HCT116 (cell line): ENCODE data around the gene RBM33. TPM values are rescaled to one million over a fixed set of nuclear protein-coding genes. Genes with fewer than 3 reads are reported as not detected.

Experiments used
- ATAC-seq: fragments of 200-7000 bp; cut with Tn5 transposase; 2 replicates; pipeline ENCODE4 v1.9.1; 2020; ENCODE audit warnings: mild to moderate bottlenecking, moderate library complexity
- BruUV-seq: library from RNA; stranded (reverse); fragments of 400-500 nt; replicated peaks from 2 replicates; lab custom pipeline; 2021; lab: Mats Ljungman, UMichigan
- CTCF ChIA-PET: fragments of 300-600 bp; sonication (Branson Sonifier 250); formaldehyde crosslinking; loops from one replicate; lab custom pipeline; 2021; ENCODE audit warnings: antibody characterized with exemption; lab: Charles Lee
- POLR2A ChIA-PET: fragments of 300-600, 350-600 bp; sonication (Branson Sonifier 250); formaldehyde crosslinking; loops from one replicate; lab custom pipeline; 2021; ENCODE audit warnings: antibody characterized with exemption; lab: Charles Lee
- RAD21 ChIA-PET, 2 experiments: fragments of 300-600 bp; sonication (Branson Sonifier 250); formaldehyde crosslinking; loops; one replicate each; lab custom pipeline; 2023; ENCODE audit warnings: low total read pairs in 2 of 2; ENCODE audit not compliant: uncharacterized antibody in 2 of 2, unreplicated experiment in 2 of 2, low non-redundant PET in 1 of 2; lab: Charles Lee
- DNase-seq: peaks from one replicate; pipeline ENCODE4 v3.0.0-alpha.2; 2010; ENCODE audit warnings: low read depth, low spot score
- H2AFZ ChIP-seq: fragments of 200-600 bp; shearing (Covaris generic), sonication (generic); 2 replicates; pipeline ENCODE4 v1.6.1; 2017; ENCODE audit warnings: low read depth, mixed run types, mixed read lengths, antibody characterized with exemption, low read length; ENCODE audit not compliant: poor library complexity, severe bottlenecking
- H3K27ac ChIP-seq: 2 replicates; pipeline ENCODE4 v1.5.1; 2012; ENCODE audit warnings: low read depth, low read length
- H3K27me3 ChIP-seq: fragments of 200-600 bp; sonication (generic); 2 replicates; pipeline ENCODE4 v1.6.1; 2016; ENCODE audit warnings: mixed run types, low read length, mixed read lengths; ENCODE audit not compliant: insufficient read depth
- H3K36me3 ChIP-seq, 2 experiments: fragments of 200-500 bp in 1 of 2; fragments of 200-600 bp in 1 of 2; sonication (Bioruptor generic) in 1 of 2; sonication (generic) in 1 of 2; 2 replicates each; pipeline versions ENCODE4 v1.5.1 to v1.6.1; 2014 to 2016; ENCODE audit warnings: low read length in 2 of 2, inconsistent platforms in 1 of 2, mixed read lengths in 1 of 2, mixed run types in 1 of 2; ENCODE audit not compliant: insufficient read depth in 2 of 2, control insufficient read depth in 1 of 2
- H3K4me1 ChIP-seq, 2 experiments: fragments of 200-600 bp in 1 of 2; sonication (generic) in 1 of 2; 2 replicates each; pipeline versions ENCODE4 v1.5.1 to v1.6.1; 2012 to 2017; ENCODE audit warnings: low read length in 2 of 2, inconsistent platforms in 1 of 2, mild to moderate bottlenecking in 1 of 2, mixed read lengths in 1 of 2, mixed run types in 1 of 2, moderate library complexity in 1 of 2; ENCODE audit not compliant: insufficient read depth in 2 of 2, control insufficient read depth in 1 of 2
- H3K4me2 ChIP-seq: fragments of 200-600 bp; sonication (generic); 2 replicates; pipeline ENCODE4 v1.6.1; 2017; ENCODE audit warnings: mixed run types, low read length, mixed read lengths
- H3K4me3 ChIP-seq, 2 experiments: fragments of 200-600 bp in 1 of 2; sonication (generic) in 1 of 2; replicated peaks in 1 of 2; 2 replicates each; pipeline ENCODE4 v1.5.1; 2011 to 2016; ENCODE audit warnings: low read length in 2 of 2, control low read depth in 1 of 2, low read depth in 1 of 2, mild to moderate bottlenecking in 1 of 2, mixed read lengths in 1 of 2, mixed run types in 1 of 2
- H3K79me2 ChIP-seq: fragments of 200-600 bp; sonication (generic); 2 replicates; pipeline ENCODE4 v1.6.1; 2017; ENCODE audit warnings: mild to moderate bottlenecking, mixed run types, low read length, moderate library complexity, mixed read lengths; ENCODE audit not compliant: insufficient read depth
- H3K9ac ChIP-seq: fragments of 200-600 bp; sonication (generic); 2 replicates; pipeline ENCODE4 v1.6.1; 2016; ENCODE audit warnings: low read length, mixed read lengths
- H3K9me2 ChIP-seq: fragments of 200-600 bp; sonication (generic), shearing (Covaris generic); 2 replicates; pipeline ENCODE4 v1.6.1; 2017; ENCODE audit warnings: mixed run types, mild to moderate bottlenecking, moderate library complexity; ENCODE audit not compliant: insufficient read depth
- H3K9me3 ChIP-seq, 2 experiments: fragments of 200-500 bp in 1 of 2; fragments of 200-600 bp in 1 of 2; sonication (Bioruptor generic) in 1 of 2; sonication (generic) in 1 of 2; 2 replicates each; pipeline ENCODE4 v1.6.1; 2014 to 2017; ENCODE audit warnings: low read length in 2 of 2, mixed read lengths in 2 of 2, inconsistent platforms in 1 of 2, low read depth in 1 of 2, mild to moderate bottlenecking in 1 of 2, mixed run types in 1 of 2, moderate library complexity in 1 of 2; ENCODE audit not compliant: control insufficient read depth in 1 of 2, insufficient read depth in 1 of 2
- H4K20me1 ChIP-seq: fragments of 200-600 bp; sonication (generic), shearing (Covaris generic); 2 replicates; pipeline ENCODE4 v1.6.1; 2017; ENCODE audit warnings: mixed run types, mild to moderate bottlenecking, moderate library complexity; ENCODE audit not compliant: insufficient read depth
- ATF3 ChIP-seq: IDR thresholded peaks from 2 replicates; pipeline ENCODE4 v1.6.1; 2012
- CBX3 ChIP-seq: IDR thresholded peaks from 2 replicates; pipeline ENCODE4 v1.6.1; 2012; ENCODE audit warnings: low read depth
- CEBPB ChIP-seq: IDR thresholded peaks from 2 replicates; pipeline ENCODE4 v1.6.1; 2012; ENCODE audit warnings: low read depth
- EZH2 ChIP-seq: fragments of 200-600 bp; sonication (generic); IDR thresholded peaks from 2 replicates; pipeline ENCODE4 v1.6.1; 2017; ENCODE audit warnings: antibody characterized with exemption, mixed run types
- FOSL1 ChIP-seq: IDR thresholded peaks from 2 replicates; pipeline ENCODE4 v1.6.1; 2012; ENCODE audit warnings: low read depth
- JUND ChIP-seq: IDR thresholded peaks from 2 replicates; pipeline ENCODE4 v1.6.1; 2012
- POLR2AphosphoS5 ChIP-seq: IDR thresholded peaks from 2 replicates; pipeline ENCODE4 v1.6.1; 2011; ENCODE audit warnings: mild to moderate bottlenecking, low read depth, low read length, moderate library complexity
- RAD21 ChIP-seq: IDR thresholded peaks from 2 replicates; pipeline ENCODE4 v1.6.1; 2012; ENCODE audit warnings: low read depth, mild to moderate bottlenecking
- SIN3A ChIP-seq: IDR thresholded peaks from 2 replicates; pipeline ENCODE4 v1.6.1; 2012; ENCODE audit warnings: low read depth
- SP1 ChIP-seq: IDR thresholded peaks from 2 replicates; pipeline ENCODE4 v1.6.1; 2012; ENCODE audit warnings: low read depth
- SRF ChIP-seq: IDR thresholded peaks from 2 replicates; pipeline ENCODE4 v1.6.1; 2012; ENCODE audit warnings: low read depth
- ZBTB33 ChIP-seq: IDR thresholded peaks from 2 replicates; pipeline ENCODE4 v1.6.1; 2011; ENCODE audit warnings: mild to moderate bottlenecking, low read length, moderate library complexity; ENCODE audit not compliant: insufficient replicate concordance; ENCODE audit errors: extremely low read depth
- ZFX ChIP-seq: fragments of 450-650 bp; IDR thresholded peaks from 2 replicates; pipeline ENCODE4 v1.6.1; 2017
- ZNF274 ChIP-seq: fragments of 200-500 bp; sonication (Bioruptor generic); IDR thresholded peaks from 2 replicates; pipeline ENCODE4 v1.6.1; 2014; ENCODE audit warnings: mild to moderate bottlenecking, low read depth, low read length, inconsistent platforms
- intact Hi-C: fragments of 100-400 bp; cut with micrococcal nuclease; formaldehyde crosslinking; loops from 2 replicates; pipeline ENCODE4 v1.10.0; 2022
- total RNA-seq: library from RNA; stranded (reverse); gene quantifications from one replicate; pipeline ENCODE4 v1.2.1, GENCODE V29; 2021; ENCODE audit not compliant: unreplicated experiment
- TF ChIP-seq, protein P1 (sequence below): IDR thresholded peaks from 2 replicates; pipeline ENCODE4 v1.6.1; 2012; ENCODE audit warnings: low read depth
- TF ChIP-seq, protein P2 (sequence below), 3 experiments: fragments of 200-600 bp in 1 of 3; sonication (generic) in 1 of 3; IDR thresholded peaks in 2 of 3; conservative IDR thresholded peaks in 1 of 3; 2 replicates each; pipeline ENCODE4 v1.5.1; 2012 to 2017; ENCODE audit warnings: low read depth in 2 of 3, low read length in 2 of 3, antibody characterized with exemption in 1 of 3, borderline replicate concordance in 1 of 3, control low read depth in 1 of 3, mild to moderate bottlenecking in 1 of 3, mixed read lengths in 1 of 3, mixed run types in 1 of 3, moderate library complexity in 1 of 3; ENCODE audit not compliant: insufficient read depth in 1 of 3

The RBM33 gene
- total RNA-seq, 1 experiment from 2014 or later = 64.3 TPM

GRCh38 chr7:155722118-155722517 lies 77.7 kb downstream of the RBM33 start (continued):
- TF ChIP-seq SRF = no peak

DNA sequence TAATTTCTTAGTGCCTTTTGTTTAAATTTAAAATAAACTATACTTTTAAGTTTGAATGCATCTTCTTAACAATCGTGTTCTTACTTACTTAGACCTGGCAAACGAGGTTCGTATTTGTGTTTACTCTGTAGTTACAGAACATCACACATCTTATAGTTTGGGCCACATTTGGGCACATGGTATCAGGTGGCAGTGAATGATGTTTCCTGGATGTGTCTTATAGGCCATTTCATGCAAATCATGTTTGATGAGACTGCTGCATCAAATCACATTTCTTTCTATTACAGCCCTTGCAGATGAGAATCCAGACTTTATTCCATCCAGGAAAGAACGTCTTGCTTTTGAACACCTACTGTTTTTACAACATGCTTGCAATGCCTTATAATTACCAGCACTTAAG lies 78.5 kb downstream of the RBM33 start:
- Histone ChIP-seq H3K4me1 (no peaks in the 10 kb centered on the region), H3K9me2 (no peaks in the 10 kb centered on the region), H3K4me3 (no peak overlapping the region), H2AFZ (no peak overlapping the region), H3K79me2 (peaks cover 66% of the 10 kb centered on the region), H3K36me3 (peaks cover 0 to 3% of the 10 kb centered on the region in 2 experiments; a peak in 2 of 4 replicates), H3K27me3 (no peaks in the 10 kb centered on the region), H4K20me1 (peaks cover 12% of the 10 kb centered on the region; the same call in 1 of the 2 replicates), H3K9ac (no peak overlapping the region), H3K9me3 (no peaks in the 10 kb centered on the region), H3K4me2 (no peak overlapping the region), H3K27ac (no peak overlapping the region)
- DNase-seq (no peak), ATAC-seq (no peak)
- ChIA-PET CTCF (interaction anchor here (1.6 kb wide), 1 partner anchor 124 kb away, joined by 5 read pairs; no protein-coding TSS in a partner anchor), RAD21 (no interaction called here), POLR2A (no interaction called here)
- BruUV-seq = no TSS peak
- intact Hi-C loops = no loop called here
- TF ChIP-seq SIN3A (no peak), CEBPB (no peak), ZBTB33 (no peak), FOSL1 (no peak), SP1 (no peak), ZNF274 (no peak), JUND (no peak), CBX3 (no peak), ATF3 (no peak), RAD21 (no peak), EZH2 (no peak), POLR2AphosphoS5 (no peak), ZFX (no peak)
- TF ChIP-seq, protein P1, sequence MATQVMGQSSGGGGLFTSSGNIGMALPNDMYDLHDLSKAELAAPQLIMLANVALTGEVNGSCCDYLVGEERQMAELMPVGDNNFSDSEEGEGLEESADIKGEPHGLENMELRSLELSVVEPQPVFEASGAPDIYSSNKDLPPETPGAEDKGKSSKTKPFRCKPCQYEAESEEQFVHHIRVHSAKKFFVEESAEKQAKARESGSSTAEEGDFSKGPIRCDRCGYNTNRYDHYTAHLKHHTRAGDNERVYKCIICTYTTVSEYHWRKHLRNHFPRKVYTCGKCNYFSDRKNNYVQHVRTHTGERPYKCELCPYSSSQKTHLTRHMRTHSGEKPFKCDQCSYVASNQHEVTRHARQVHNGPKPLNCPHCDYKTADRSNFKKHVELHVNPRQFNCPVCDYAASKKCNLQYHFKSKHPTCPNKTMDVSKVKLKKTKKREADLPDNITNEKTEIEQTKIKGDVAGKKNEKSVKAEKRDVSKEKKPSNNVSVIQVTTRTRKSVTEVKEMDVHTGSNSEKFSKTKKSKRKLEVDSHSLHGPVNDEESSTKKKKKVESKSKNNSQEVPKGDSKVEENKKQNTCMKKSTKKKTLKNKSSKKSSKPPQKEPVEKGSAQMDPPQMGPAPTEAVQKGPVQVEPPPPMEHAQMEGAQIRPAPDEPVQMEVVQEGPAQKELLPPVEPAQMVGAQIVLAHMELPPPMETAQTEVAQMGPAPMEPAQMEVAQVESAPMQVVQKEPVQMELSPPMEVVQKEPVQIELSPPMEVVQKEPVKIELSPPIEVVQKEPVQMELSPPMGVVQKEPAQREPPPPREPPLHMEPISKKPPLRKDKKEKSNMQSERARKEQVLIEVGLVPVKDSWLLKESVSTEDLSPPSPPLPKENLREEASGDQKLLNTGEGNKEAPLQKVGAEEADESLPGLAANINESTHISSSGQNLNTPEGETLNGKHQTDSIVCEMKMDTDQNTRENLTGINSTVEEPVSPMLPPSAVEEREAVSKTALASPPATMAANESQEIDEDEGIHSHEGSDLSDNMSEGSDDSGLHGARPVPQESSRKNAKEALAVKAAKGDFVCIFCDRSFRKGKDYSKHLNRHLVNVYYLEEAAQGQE = no peak
- TF ChIP-seq, protein P2, sequence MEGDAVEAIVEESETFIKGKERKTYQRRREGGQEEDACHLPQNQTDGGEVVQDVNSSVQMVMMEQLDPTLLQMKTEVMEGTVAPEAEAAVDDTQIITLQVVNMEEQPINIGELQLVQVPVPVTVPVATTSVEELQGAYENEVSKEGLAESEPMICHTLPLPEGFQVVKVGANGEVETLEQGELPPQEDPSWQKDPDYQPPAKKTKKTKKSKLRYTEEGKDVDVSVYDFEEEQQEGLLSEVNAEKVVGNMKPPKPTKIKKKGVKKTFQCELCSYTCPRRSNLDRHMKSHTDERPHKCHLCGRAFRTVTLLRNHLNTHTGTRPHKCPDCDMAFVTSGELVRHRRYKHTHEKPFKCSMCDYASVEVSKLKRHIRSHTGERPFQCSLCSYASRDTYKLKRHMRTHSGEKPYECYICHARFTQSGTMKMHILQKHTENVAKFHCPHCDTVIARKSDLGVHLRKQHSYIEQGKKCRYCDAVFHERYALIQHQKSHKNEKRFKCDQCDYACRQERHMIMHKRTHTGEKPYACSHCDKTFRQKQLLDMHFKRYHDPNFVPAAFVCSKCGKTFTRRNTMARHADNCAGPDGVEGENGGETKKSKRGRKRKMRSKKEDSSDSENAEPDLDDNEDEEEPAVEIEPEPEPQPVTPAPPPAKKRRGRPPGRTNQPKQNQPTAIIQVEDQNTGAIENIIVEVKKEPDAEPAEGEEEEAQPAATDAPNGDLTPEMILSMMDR (IDR thresholded peaks at IDR 0.05 in 2 of 3, conservative IDR thresholded peaks at IDR 0.05 in 1 of 3; ENCODE audit: borderline replicate concordance in 1 of 3, insufficient read depth in 1 of 3, low read depth in 2 of 3, low read length in 2 of 3) = no peak
